ENCODE data around the gene TRIM31. TPM values are rescaled to one million over a fixed set of nuclear protein-coding genes. Genes with fewer than 3 reads are reported as not detected.

TRIM31 gene
- total RNA-seq, 4 donors from 2014 or later = not detected

DNA sequence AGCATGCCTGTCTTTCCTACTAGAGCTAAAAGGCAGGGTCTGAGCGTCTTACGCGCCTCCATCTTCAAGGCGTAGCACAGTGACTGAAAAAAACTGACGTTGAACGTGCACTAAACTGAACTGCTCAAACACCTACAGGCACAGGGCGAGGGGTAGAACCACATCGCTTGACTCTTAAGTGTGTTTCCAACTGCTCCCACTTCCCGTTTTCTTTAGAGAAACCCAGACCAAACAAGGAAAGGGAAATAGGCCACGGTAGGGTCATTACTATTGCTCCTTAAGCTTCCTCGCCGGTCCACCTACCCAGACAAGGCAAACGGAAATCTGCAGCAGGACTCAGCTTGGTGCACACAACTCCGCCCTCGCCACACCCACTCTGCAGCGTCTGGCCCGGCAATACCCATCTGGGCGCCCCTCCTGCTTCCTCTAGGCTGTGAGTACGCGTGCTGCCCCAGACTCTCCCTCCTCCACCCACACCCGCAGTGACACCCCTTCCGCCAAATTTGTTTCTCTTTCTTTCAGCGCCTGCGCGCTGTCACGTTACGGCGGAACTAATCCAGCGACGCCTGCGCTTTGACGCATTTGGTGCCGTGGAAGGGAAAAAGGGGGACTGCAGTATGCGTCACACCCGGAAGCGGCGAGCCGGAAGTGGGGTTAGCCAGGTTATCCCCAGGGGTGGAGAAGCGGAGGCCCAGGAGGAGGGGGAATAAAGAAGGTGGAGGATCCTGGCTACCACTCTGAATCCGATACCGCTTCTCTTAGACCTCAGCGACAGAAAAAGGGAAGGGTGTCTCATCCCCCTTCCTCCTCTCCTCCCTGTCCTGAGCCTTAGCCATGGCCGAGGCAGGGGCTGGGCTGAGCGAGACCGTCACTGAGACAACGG is 46.1 kb downstream of the TRIM31 start, which contains the start of gene PPP1R11:
PPP1R11 (plus strand) TSS at position 622 of the 883 bp plus-strand sequence; CDS start at position 835, 213 bp downstream.
- TF ChIP-seq, protein P1, sequence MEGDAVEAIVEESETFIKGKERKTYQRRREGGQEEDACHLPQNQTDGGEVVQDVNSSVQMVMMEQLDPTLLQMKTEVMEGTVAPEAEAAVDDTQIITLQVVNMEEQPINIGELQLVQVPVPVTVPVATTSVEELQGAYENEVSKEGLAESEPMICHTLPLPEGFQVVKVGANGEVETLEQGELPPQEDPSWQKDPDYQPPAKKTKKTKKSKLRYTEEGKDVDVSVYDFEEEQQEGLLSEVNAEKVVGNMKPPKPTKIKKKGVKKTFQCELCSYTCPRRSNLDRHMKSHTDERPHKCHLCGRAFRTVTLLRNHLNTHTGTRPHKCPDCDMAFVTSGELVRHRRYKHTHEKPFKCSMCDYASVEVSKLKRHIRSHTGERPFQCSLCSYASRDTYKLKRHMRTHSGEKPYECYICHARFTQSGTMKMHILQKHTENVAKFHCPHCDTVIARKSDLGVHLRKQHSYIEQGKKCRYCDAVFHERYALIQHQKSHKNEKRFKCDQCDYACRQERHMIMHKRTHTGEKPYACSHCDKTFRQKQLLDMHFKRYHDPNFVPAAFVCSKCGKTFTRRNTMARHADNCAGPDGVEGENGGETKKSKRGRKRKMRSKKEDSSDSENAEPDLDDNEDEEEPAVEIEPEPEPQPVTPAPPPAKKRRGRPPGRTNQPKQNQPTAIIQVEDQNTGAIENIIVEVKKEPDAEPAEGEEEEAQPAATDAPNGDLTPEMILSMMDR (IDR thresholded peaks at IDR 0.05; ENCODE audit: low read depth) = no peak

DNA sequence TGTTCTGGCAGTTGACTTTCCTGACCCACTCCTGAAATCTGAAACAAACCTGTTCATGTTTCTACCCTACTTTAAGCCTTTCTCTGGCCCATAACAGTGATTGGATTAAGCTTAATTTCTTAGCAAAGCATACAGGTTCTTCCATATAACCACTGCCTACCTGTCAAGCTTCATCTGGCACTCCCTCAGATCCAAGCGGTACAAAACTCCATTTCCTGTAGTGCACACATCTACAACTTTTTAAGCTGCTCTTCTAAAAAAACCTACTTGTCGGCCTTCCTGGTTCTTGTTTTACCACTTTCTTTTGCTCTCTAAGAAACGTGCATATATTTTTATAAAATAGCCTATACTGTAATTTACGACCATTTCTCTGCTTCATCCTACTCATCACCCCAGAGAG is 46.8 kb downstream of the TRIM31 start:
- TF ChIP-seq, protein P1 (IDR thresholded peaks at IDR 0.05; ENCODE audit: low read depth) = no peak

DNA sequence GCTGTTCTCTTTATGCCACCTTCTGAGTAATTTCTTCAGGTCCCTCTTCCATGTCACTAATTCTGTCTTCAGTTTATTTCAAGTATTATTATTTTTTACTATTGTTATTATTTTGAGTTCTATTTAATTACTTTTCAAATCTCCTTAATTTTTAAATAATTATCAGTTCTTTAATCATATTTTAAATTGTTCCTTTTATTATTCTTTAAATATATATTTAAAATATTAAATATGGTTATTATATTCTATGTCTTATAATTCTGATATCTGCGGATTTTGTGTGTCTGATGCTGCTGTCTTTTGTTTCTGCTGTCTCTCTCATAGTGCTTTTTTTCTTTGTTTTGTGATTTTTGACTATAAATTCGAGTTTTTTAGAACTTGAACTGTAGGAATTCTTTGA is 49.6 kb downstream of the TRIM31 start:
- TF ChIP-seq, protein P1 (IDR thresholded peaks at IDR 0.05; ENCODE audit: low read depth) = no peak

DNA sequence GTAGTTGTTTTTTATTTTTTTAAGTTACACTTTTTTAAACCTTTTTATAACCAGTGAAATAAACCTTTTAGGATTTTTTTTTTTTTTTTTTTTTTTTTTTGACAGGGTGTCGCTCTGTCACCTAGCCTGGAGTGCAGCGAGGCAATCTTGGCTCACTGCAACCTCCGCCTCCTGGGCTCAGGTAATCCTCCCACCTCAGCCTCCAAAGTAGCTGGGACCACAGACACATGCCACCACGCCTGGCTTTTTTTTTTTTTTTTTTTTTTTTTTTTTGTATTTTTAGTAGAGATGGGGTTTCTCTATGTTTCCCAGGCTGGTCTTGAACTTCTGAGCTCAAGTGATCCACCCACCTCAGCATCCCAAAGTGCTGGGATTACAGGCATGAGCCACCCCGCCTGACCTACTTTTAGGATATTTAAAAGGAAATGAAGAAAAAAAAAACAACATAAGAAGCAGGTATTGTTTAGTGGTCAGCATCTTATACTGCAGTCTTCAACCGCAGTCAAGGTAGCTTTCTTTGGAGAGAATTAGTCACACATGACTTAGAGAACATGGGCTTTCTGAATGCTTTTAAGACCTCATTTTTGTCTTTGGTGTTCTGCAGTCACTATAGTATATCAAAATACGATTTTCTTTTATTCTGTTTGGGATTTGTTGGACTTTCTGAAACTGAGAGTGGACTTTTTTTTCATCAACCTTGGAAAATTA is 50.3 kb downstream of the TRIM31 start:
- TF ChIP-seq, protein P1 (IDR thresholded peaks at IDR 0.05; ENCODE audit: low read depth) = no peak

DNA sequence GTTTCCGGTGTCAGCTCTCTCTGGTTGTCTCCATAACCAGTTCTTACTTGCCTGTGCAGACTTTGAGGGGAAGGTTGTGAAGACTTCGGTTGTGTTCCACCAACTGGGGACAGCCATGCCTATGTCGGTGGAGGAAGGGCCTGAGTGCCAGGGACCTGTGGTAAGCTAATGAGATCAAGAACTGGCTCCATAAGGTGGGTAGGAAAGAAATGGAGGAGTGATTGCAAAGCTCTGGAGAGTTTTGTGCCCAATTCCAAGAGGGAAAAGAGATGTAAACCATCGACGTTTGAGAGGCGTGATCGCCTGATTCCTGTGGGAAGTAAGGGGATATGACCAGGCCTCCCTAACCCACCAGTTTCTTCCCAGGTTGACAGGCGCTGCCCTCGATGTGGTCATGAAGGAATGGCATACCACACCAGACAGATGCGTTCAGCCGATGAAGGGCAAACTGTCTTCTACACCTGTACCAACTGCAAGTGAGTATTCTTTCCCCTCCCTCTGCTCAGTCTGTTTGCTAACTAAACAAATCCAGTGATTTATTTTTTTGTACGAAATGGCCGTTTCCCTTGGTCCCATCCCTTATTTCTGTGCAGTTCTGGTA is 50.9 kb downstream of the TRIM31 start:
- TF ChIP-seq, protein P1 (IDR thresholded peaks at IDR 0.05; ENCODE audit: low read depth) = no peak

DNA sequence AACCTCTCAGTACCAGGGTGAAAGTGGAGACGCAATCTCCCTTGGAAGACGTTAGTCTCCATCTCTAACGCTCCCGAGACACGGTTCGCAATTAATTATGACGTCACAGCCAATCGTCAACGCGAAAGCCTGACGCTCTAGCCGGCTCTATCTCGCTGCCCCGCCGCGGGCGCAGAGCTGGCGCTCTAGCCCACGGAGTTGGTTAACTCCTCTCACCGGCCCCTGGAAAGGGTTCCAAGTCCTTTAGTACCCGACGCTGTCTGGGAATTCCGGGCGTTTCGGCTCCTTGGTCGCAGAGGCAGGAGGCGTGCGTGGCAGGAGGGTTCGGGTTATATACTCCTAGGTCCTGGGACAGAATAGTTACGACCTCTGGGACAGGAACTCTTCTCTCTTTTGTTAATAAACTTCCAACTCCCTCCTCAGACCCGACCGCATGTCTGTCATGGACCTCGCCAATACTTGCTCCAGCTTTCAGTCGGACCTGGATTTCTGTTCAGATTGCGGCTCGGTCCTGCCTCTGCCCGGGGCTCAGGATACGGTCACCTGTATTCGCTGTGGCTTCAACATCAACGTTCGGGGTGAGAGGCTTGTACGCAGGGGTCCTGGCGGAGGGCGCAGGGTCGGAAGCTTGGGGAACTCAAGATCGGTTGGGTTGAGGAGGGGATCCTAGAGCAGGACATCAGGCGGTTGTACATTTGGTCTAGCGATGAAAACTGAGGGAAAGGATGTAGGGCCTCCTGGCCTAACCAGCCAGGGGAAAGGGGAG is 51.6 kb downstream of the TRIM31 start, which contains the start of gene POLR1H:
POLR1H (plus strand) TSS at position 174 of the 766 bp plus-strand sequence; CDS start at position 434, 260 bp downstream.
- TF ChIP-seq, protein P1 (IDR thresholded peaks at IDR 0.05; ENCODE audit: low read depth) = no peak

Measured in subcutaneous adipose tissue (tissue), 4 donors.